Endothelial cell of umbilical vein (primary cell): Measurements from ENCODE around the gene FBXO34.

Experiments
- EZH2 ChIP-seq: IDR thresholded peaks from 2 replicates; pipeline ENCODE4 v1.6.1; 2012; ENCODE audit warnings: borderline replicate concordance, low read depth, mild to moderate bottlenecking, moderate library complexity, low read length, inconsistent platforms; ENCODE audit not compliant: severe bottlenecking
- MYC ChIP-seq: IDR thresholded peaks from one replicate; pipeline ENCODE4 v1.6.1; 2011; ENCODE audit warnings: mild to moderate bottlenecking, low read depth, low read length
- POLR2A ChIP-seq: IDR thresholded peaks from 2 replicates; pipeline ENCODE4 v1.6.1; 2012; ENCODE audit warnings: low read depth, mild to moderate bottlenecking, control low read depth, low read length
- POLR2AphosphoS5 ChIP-seq: IDR thresholded peaks from 2 replicates; pipeline ENCODE4 v1.6.1; 2012; ENCODE audit warnings: low read depth, mild to moderate bottlenecking, control low read depth, low read length, moderate library complexity; ENCODE audit not compliant: insufficient read depth
- TF ChIP-seq, protein P1 (sequence below), 2 donors: IDR thresholded peaks; 1 replicate in 1 of 2; 2 replicates in 1 of 2; pipeline ENCODE4 v1.5.1; 2011; ENCODE audit warnings: low read length in 2 of 2, mild to moderate bottlenecking in 2 of 2, moderate library complexity in 2 of 2, control low read depth in 1 of 2, inconsistent platforms in 1 of 2, low read depth in 1 of 2; ENCODE audit not compliant: insufficient read depth in 1 of 2; ENCODE audit errors: extremely low read depth in 1 of 2

DNA sequence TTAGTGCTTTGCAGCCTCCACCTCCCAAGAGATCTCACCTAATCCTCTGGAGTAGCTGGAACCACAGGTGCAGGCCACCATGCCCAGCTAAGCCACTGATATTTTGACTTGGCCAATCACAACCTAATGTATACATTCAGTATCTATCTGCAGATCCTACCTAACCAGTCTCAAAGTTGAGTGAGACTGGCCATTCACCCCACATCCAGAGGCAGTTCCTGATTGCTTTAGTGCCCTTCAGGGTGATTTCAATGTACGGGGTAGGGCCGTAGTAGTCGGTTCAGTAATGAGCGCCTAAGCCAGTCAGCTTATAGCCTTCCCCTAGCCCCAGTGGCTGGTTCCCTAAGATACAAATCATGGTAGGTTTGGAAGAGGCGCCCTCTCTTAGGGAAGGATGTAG is 27.4 kb upstream of the FBXO34 start:
- TF ChIP-seq, protein P1, sequence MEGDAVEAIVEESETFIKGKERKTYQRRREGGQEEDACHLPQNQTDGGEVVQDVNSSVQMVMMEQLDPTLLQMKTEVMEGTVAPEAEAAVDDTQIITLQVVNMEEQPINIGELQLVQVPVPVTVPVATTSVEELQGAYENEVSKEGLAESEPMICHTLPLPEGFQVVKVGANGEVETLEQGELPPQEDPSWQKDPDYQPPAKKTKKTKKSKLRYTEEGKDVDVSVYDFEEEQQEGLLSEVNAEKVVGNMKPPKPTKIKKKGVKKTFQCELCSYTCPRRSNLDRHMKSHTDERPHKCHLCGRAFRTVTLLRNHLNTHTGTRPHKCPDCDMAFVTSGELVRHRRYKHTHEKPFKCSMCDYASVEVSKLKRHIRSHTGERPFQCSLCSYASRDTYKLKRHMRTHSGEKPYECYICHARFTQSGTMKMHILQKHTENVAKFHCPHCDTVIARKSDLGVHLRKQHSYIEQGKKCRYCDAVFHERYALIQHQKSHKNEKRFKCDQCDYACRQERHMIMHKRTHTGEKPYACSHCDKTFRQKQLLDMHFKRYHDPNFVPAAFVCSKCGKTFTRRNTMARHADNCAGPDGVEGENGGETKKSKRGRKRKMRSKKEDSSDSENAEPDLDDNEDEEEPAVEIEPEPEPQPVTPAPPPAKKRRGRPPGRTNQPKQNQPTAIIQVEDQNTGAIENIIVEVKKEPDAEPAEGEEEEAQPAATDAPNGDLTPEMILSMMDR (IDR thresholded peaks at IDR 0.05; ENCODE audit: extremely low read depth in 1 of 2, insufficient read depth in 1 of 2, low read depth in 1 of 2, low read length in 2 of 2): no peak
- TF ChIP-seq EZH2 (no peak), MYC (no peak), POLR2AphosphoS5 (no peak), POLR2A (no peak)
